MM.1S (cell line): Measurements from ENCODE around the gene ODF2L.
A peak's percentile ranks its signal among the peaks of the same experiment; 100 is the strongest.

Source experiments
- DNase-seq: peaks from one replicate; pipeline ENCODE4 v3.0.0-alpha.2; 2015
- H2AFZ ChIP-seq: fragments of 300-600 bp; sonication (generic); 2 replicates; pipeline ENCODE4 v1.6.0; 2016; ENCODE audit warnings: antibody characterized with exemption, low read length
- H3F3A ChIP-seq: fragments of 300-600 bp; sonication (generic); 2 replicates; pipeline ENCODE4 v1.6.1; 2016; ENCODE audit warnings: mild to moderate bottlenecking, antibody characterized with exemption, low read length, moderate library complexity, mixed read lengths; ENCODE audit not compliant: insufficient read depth
- H3K27ac ChIP-seq: fragments of 300-600 bp; sonication (generic); 2 replicates; pipeline ENCODE4 v1.5.1; 2016; ENCODE audit warnings: mild to moderate bottlenecking, low read length
- H3K27me3 ChIP-seq: fragments of 300-600 bp; sonication (generic); replicated peaks from 2 replicates; pipeline ENCODE4 v1.6.0; 2016; ENCODE audit warnings: low read length; ENCODE audit not compliant: insufficient read depth
- H3K36me3 ChIP-seq: fragments of 300-600 bp; sonication (generic); replicated peaks from 2 replicates; pipeline ENCODE4 v1.6.1; 2016; ENCODE audit warnings: mild to moderate bottlenecking, low read length, mixed read lengths; ENCODE audit not compliant: insufficient read depth
- H3K4me1 ChIP-seq: fragments of 300-600 bp; sonication (generic); 2 replicates; pipeline ENCODE4 v1.6.1; 2016; ENCODE audit warnings: low read length, mixed read lengths
- H3K4me2 ChIP-seq: fragments of 300-600 bp; sonication (generic); 2 replicates; pipeline ENCODE4 v1.6.0; 2016; ENCODE audit warnings: low read depth, low read length
- H3K4me3 ChIP-seq: fragments of 300-600 bp; sonication (generic); 2 replicates; pipeline ENCODE4 v1.5.1; 2016; ENCODE audit warnings: low read length, mixed read lengths
- H3K79me2 ChIP-seq: fragments of 300-600 bp; sonication (generic); 2 replicates; pipeline ENCODE4 v1.6.1; 2016; ENCODE audit warnings: mixed run types, low read length, mixed read lengths
- H3K9ac ChIP-seq: fragments of 300-600 bp; sonication (generic); 2 replicates; pipeline ENCODE4 v1.6.1; 2016; ENCODE audit warnings: low read length, mixed read lengths
- H3K9me2 ChIP-seq: fragments of 300-600 bp; sonication (generic); replicated peaks from 2 replicates; pipeline ENCODE4 v1.6.1; 2016; ENCODE audit warnings: mild to moderate bottlenecking, low read length, mixed read lengths; ENCODE audit not compliant: insufficient read depth
- H3K9me3 ChIP-seq: fragments of 300-600 bp; sonication (generic); replicated peaks from 2 replicates; pipeline ENCODE4 v1.6.1; 2016; ENCODE audit warnings: mild to moderate bottlenecking, low read length, mixed read lengths; ENCODE audit not compliant: insufficient read depth
- H4K20me1 ChIP-seq: fragments of 300-600 bp; sonication (generic); 2 replicates; pipeline ENCODE4 v1.6.1; 2016; ENCODE audit warnings: mild to moderate bottlenecking, low read length, moderate library complexity, mixed read lengths; ENCODE audit not compliant: insufficient read depth
- EZH2 ChIP-seq: fragments of 300-600 bp; sonication (generic); optimal IDR thresholded peaks from 2 replicates; pipeline ENCODE3; 2017; ENCODE audit warnings: low read depth, mild to moderate bottlenecking, antibody characterized with exemption, low read length, mixed read lengths
- EZH2phosphoT487 ChIP-seq: fragments of 300-600 bp; sonication (generic); IDR thresholded peaks from 2 replicates; pipeline ENCODE4 v1.6.1; 2018; ENCODE audit warnings: antibody characterized with exemption, low read length
- TF ChIP-seq, protein P1 (sequence below): fragments of 300-600 bp; sonication (generic); IDR thresholded peaks from 2 replicates; pipeline ENCODE4 v1.5.1; 2016; ENCODE audit warnings: antibody characterized with exemption, low read length, mixed read lengths

ODF2L gene

DNA sequence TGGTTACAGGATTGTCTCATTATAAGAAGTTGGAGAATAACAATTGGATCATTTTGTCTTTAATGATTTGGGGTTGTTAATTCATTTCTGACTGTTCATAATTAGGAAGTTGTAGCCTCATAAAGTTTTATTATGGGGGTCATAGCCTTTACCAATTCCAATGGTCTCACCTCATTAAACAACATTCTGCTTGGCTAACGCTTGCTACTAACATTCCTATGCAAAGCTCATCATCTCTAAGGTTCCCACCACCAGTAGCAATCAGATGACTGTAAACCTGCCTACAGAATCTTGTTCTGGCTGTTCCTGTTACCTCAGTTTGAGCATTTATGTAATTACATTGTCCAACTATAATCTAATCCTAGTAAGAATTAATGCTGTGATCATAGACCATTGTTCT, 60.2 kb downstream of the ODF2L start:
- Histone ChIP-seq H3K36me3 (no peaks in the 10 kb centered on the region), H2AFZ (no peak overlapping the region), H3K27ac (no peak overlapping the region), H3F3A (no peaks in the 10 kb centered on the region), H3K9ac (no peak overlapping the region), H4K20me1 (no peaks in the 10 kb centered on the region), H3K27me3 (no peaks in the 10 kb centered on the region), H3K9me3 (no peaks in the 10 kb centered on the region), H3K79me2 (no peaks in the 10 kb centered on the region), H3K4me1 (no peaks in the 10 kb centered on the region), H3K4me3 (no peak overlapping the region), H3K4me2 (no peak overlapping the region), H3K9me2 (no peaks in the 10 kb centered on the region)
- DNase-seq, result no peak
- TF ChIP-seq, protein P1, sequence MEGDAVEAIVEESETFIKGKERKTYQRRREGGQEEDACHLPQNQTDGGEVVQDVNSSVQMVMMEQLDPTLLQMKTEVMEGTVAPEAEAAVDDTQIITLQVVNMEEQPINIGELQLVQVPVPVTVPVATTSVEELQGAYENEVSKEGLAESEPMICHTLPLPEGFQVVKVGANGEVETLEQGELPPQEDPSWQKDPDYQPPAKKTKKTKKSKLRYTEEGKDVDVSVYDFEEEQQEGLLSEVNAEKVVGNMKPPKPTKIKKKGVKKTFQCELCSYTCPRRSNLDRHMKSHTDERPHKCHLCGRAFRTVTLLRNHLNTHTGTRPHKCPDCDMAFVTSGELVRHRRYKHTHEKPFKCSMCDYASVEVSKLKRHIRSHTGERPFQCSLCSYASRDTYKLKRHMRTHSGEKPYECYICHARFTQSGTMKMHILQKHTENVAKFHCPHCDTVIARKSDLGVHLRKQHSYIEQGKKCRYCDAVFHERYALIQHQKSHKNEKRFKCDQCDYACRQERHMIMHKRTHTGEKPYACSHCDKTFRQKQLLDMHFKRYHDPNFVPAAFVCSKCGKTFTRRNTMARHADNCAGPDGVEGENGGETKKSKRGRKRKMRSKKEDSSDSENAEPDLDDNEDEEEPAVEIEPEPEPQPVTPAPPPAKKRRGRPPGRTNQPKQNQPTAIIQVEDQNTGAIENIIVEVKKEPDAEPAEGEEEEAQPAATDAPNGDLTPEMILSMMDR, result no peak
- TF ChIP-seq EZH2phosphoT487, result no peak
- no peak for TF ChIP-seq EZH2

- Histone ChIP-seq H3K9me3 (no peaks in the 10 kb centered on the region), H3K9me2 (no peaks in the 10 kb centered on the region), H3K79me2 (no peaks in the 10 kb centered on the region), H3K27ac (no peak overlapping the region), H3F3A (no peaks in the 10 kb centered on the region), H3K4me1 (0 out of 2 replicates have a peak, but pooled peaks cover 3% of the 10 kb centered on the region), H2AFZ (no peak overlapping the region), H3K36me3 (no peaks in the 10 kb centered on the region), H4K20me1 (no peaks in the 10 kb centered on the region), H3K9ac (no peak overlapping the region), H3K4me2 (no peak overlapping the region), H3K27me3 (no peaks in the 10 kb centered on the region), H3K4me3 (no peak overlapping the region)
- TF ChIP-seq EZH2phosphoT487 (no peak), EZH2 (no peak)
- TF ChIP-seq, protein P1, result no peak
- DNase-seq, result no peak
These were observed 70.9 kb downstream of the ODF2L start for GRCh38 chr1:86325264-86325663.

DNA sequence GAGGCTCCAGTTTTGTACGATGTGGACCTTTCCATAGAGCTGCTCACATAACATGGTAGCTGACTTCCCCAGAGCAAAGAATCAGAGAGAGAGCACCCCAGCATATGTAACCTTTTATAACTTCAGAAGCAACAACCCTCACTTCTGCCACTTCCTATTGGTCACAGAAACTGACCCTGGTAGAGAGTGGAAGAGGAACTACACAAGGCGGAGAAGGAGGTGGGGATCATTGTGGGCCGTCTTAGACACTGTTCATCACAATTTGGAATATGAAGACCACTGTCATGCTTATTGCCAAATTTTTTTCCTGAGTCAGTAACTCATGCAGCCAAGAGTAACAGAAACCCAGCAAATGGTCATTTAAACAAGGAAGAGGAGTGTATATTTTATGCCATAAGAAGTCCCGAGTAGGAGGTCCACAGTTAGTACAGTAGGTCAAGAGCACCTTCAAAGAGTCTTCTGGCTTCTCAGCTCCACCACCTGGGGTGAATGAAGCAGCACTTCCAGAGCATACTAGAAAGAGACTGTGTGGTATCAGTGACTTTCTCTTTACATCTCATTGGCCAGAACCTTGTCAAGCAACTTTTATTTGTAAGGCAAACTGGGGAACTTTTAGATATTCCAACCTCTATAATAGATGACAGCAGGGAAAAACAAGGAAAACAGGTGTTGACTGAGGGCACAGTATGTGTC, 71.8 kb downstream of the ODF2L start:
- Histone ChIP-seq H3K79me2 (no peaks in the 10 kb centered on the region), H3K4me3 (no peak overlapping the region), H3K9me3 (no peaks in the 10 kb centered on the region), H3F3A (no peaks in the 10 kb centered on the region), H3K27ac (no peak overlapping the region), H3K9ac (no peak overlapping the region), H3K27me3 (no peaks in the 10 kb centered on the region), H3K36me3 (no peaks in the 10 kb centered on the region), H3K4me2 (no peak overlapping the region), H2AFZ (peak overlapping the region; percentile 34; the same call in 1 of the 2 replicates), H3K9me2 (no peaks in the 10 kb centered on the region), H4K20me1 (no peaks in the 10 kb centered on the region), H3K4me1 (0 out of 2 replicates have a peak, but pooled peaks cover 3% of the 10 kb centered on the region)
- TF ChIP-seq EZH2phosphoT487 (no peak), EZH2 (no peak)
- TF ChIP-seq, protein P1, result peak; percentile 31; the same call in 1 of the 2 replicates
- DNase-seq, result peak; percentile 42
